Omental fat pad (tissue), 4 donors: ENCODE results near the gene SPACA6. TPM values are rescaled to one million over a fixed set of nuclear protein-coding genes. Genes with fewer than 3 reads are reported as not detected.

ENCODE experiments used
- ATAC-seq: fragments of 150-250 bp; one replicate; pipeline ENCODE4 v1.9.1; 2016; ENCODE audit warnings: mild to moderate bottlenecking, moderate library complexity; ENCODE audit not compliant: low FRiP score
- DNase-seq: peaks from one replicate; pipeline ENCODE4 v3.0.0-alpha.2; 2019; ENCODE audit warnings: low spot score
- CTCF ChIP-seq, 3 donors: fragments of 450-650 bp; IDR thresholded peaks; one replicate each; pipeline ENCODE4 v1.5.1; 2016 to 2017; ENCODE audit warnings: antibody characterized with exemption in 3 of 3, mild to moderate bottlenecking in 3 of 3, moderate library complexity in 2 of 3
- total RNA-seq, 4 donors: library from RNA; depleted of rRNA; stranded (reverse); fragments of >200 nt; gene quantifications; one replicate each; pipeline ENCODE4 v1.1.0, GENCODE V29; 2016

SPACA6 gene
- total RNA-seq, 4 donors from 2014 or later: 6.2 to 14.2 (median 11.4) TPM

GRCh38 chr19:51699170-51699569, 6.0 kb downstream of the SPACA6 start:
- ATAC-seq: no peak
- TF ChIP-seq CTCF (IDR thresholded peaks at IDR 0.05): no peak
- DNase-seq: no peak

- TF ChIP-seq CTCF (IDR thresholded peaks at IDR 0.05): no peak
These were observed 8.5 kb downstream of the SPACA6 start for GRCh38 chr19:51701468-51702100.

GRCh38 chr19:51702103-51702824, 9.1 kb downstream of the SPACA6 start:
- ATAC-seq (peak; percentile 24), DNase-seq (peak; percentile 81)
- no peak for TF ChIP-seq CTCF (IDR thresholded peaks at IDR 0.05)

More at GRCh38 chr19:51701468-51702100, 8.5 kb downstream of the SPACA6 start:
- DNase-seq: peak; percentile 18
- ATAC-seq: peak; percentile 0

GRCh38 chr19:51702825-51703574, 9.9 kb downstream of the SPACA6 start:
- TF ChIP-seq CTCF (IDR thresholded peaks at IDR 0.05): no peak
- ATAC-seq (peak; percentile 7), DNase-seq (peak; percentile 33)

GRCh38 chr19:51703575-51704515, 10.7 kb downstream of the SPACA6 start:
- no peak for TF ChIP-seq CTCF (IDR thresholded peaks at IDR 0.05)
- ATAC-seq (peak; percentile 43), DNase-seq (peak; percentile 96)

- no peak for ATAC-seq
These were observed 11.5 kb downstream of the SPACA6 start for GRCh38 chr19:51704626-51705025.

More at GRCh38 chr19:51704626-51705025, 11.5 kb downstream of the SPACA6 start:
- DNase-seq: no peak
- no peak for TF ChIP-seq CTCF (IDR thresholded peaks at IDR 0.05)
